GM12892 (cell line): ENCODE measurements around the gene ZNF14.

Experiments
- POLR2A ChIP-seq: IDR thresholded peaks from 2 replicates; pipeline ENCODE4 v1.6.1; 2011; ENCODE audit warnings: low read depth, low read length, control low read depth
- POLR2AphosphoS5 ChIP-seq: IDR thresholded peaks from 2 replicates; pipeline ENCODE4 v1.6.1; 2011; ENCODE audit warnings: low read depth, low read length, control low read depth
- TAF1 ChIP-seq: IDR thresholded peaks from 2 replicates; pipeline ENCODE4 v1.6.1; 2011; ENCODE audit warnings: low read depth, mild to moderate bottlenecking, control low read depth, low read length, borderline replicate concordance

GRCh38 chr19:19663256-19664120 lies 69.4 kb downstream of the ZNF14 start, which contains the start of gene ATP13A1:
- TF ChIP-seq POLR2A (peak; percentile 86), POLR2AphosphoS5 (peak; percentile 80), TAF1 (peak; percentile 91)
